SK-N-SH (cell line): ENCODE data around the gene MEIS2.

Source experiments
- EP300 ChIP-seq, 2 experiments: IDR thresholded peaks; 2 replicates each; pipeline versions ENCODE4 v1.4.0 to v1.6.1; 2012; ENCODE audit warnings: borderline replicate concordance in 1 of 2, low read depth in 1 of 2, low read length in 1 of 2
- FOXM1 ChIP-seq: IDR thresholded peaks from 2 replicates; pipeline ENCODE4 v1.4.0; 2012; ENCODE audit warnings: low read depth, mild to moderate bottlenecking
- MEF2A ChIP-seq: IDR thresholded peaks from 2 replicates; pipeline ENCODE4 v1.4.0; 2012; ENCODE audit warnings: low read depth, borderline replicate concordance
- MXI1 ChIP-seq: IDR thresholded peaks from 2 replicates; pipeline ENCODE4 v1.6.1; 2012; ENCODE audit warnings: mild to moderate bottlenecking, low read depth, low read length, improper control_type of control experiment
- RAD21 ChIP-seq: IDR thresholded peaks from 2 replicates; pipeline ENCODE4 v1.6.1; 2012; ENCODE audit warnings: mild to moderate bottlenecking, low read length
- RFX5 ChIP-seq: IDR thresholded peaks from 2 replicates; pipeline ENCODE4 v1.6.1; 2012; ENCODE audit warnings: mild to moderate bottlenecking, improper control_type of control experiment, low read length
- SIN3A ChIP-seq: IDR thresholded peaks from 2 replicates; pipeline ENCODE4 v1.6.1; 2012; ENCODE audit warnings: low read depth, mild to moderate bottlenecking, low read length, moderate library complexity, borderline replicate concordance
- TAF1 ChIP-seq: IDR thresholded peaks from 2 replicates; pipeline ENCODE4 v1.6.1; 2012; ENCODE audit warnings: low read depth, mild to moderate bottlenecking, low read length, moderate library complexity, borderline replicate concordance
- TCF12 ChIP-seq: IDR thresholded peaks from 2 replicates; pipeline ENCODE4 v1.4.0; 2012
- TEAD4 ChIP-seq: IDR thresholded peaks from 2 replicates; pipeline ENCODE4 v1.4.0; 2012; ENCODE audit warnings: mild to moderate bottlenecking, borderline replicate concordance; ENCODE audit not compliant: insufficient read depth
- TF ChIP-seq, protein P1 (sequence below): fragments of 200-600 bp; sonication (generic); IDR thresholded peaks from 2 replicates; pipeline ENCODE4 v1.6.1; 2017; ENCODE audit warnings: antibody characterized with exemption, mild to moderate bottlenecking, moderate library complexity
- TF ChIP-seq, protein P2 (sequence below): IDR thresholded peaks from 2 replicates; pipeline ENCODE4 v1.6.1; 2012; ENCODE audit warnings: mild to moderate bottlenecking, low read depth, low read length, moderate library complexity
- TF ChIP-seq, protein P3 (sequence below): IDR thresholded peaks from 2 replicates; pipeline ENCODE4 v1.4.0; 2012; ENCODE audit warnings: low read depth, borderline replicate concordance
- TF ChIP-seq, protein P4 (sequence below): IDR thresholded peaks from 2 replicates; pipeline ENCODE4; 2012

DNA sequence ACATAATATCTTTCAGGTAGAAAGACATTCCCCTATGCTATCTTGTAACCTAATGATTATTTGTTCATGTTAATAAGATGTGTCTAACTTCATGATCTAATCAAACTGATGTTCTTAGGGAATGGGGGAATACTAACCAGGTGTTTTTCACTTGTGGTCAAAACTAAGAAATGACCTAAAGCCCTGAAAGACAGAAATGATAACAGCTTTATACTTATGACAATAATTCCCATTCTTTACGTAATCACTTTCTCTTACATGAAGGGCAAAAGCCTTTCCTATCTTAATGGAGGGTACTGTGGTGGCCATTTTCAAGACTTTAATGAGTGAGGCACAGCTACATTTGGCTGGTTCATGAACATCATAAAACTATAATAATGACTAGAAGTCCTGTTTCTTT lies 33.9 kb upstream of the MEIS2 start:
- TF ChIP-seq RAD21 = no peak
- TF ChIP-seq, protein P1, sequence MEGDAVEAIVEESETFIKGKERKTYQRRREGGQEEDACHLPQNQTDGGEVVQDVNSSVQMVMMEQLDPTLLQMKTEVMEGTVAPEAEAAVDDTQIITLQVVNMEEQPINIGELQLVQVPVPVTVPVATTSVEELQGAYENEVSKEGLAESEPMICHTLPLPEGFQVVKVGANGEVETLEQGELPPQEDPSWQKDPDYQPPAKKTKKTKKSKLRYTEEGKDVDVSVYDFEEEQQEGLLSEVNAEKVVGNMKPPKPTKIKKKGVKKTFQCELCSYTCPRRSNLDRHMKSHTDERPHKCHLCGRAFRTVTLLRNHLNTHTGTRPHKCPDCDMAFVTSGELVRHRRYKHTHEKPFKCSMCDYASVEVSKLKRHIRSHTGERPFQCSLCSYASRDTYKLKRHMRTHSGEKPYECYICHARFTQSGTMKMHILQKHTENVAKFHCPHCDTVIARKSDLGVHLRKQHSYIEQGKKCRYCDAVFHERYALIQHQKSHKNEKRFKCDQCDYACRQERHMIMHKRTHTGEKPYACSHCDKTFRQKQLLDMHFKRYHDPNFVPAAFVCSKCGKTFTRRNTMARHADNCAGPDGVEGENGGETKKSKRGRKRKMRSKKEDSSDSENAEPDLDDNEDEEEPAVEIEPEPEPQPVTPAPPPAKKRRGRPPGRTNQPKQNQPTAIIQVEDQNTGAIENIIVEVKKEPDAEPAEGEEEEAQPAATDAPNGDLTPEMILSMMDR = no peak
- no peak for TF ChIP-seq TAF1
- no peak for TF ChIP-seq EP300 (IDR thresholded peaks at IDR 0.05; ENCODE audit: borderline replicate concordance in 1 of 2, low read depth in 1 of 2, low read length in 1 of 2)
- no peak for TF ChIP-seq RFX5
- TF ChIP-seq MXI1 = no peak
- no peak for TF ChIP-seq MEF2A
- TF ChIP-seq, protein P2, sequence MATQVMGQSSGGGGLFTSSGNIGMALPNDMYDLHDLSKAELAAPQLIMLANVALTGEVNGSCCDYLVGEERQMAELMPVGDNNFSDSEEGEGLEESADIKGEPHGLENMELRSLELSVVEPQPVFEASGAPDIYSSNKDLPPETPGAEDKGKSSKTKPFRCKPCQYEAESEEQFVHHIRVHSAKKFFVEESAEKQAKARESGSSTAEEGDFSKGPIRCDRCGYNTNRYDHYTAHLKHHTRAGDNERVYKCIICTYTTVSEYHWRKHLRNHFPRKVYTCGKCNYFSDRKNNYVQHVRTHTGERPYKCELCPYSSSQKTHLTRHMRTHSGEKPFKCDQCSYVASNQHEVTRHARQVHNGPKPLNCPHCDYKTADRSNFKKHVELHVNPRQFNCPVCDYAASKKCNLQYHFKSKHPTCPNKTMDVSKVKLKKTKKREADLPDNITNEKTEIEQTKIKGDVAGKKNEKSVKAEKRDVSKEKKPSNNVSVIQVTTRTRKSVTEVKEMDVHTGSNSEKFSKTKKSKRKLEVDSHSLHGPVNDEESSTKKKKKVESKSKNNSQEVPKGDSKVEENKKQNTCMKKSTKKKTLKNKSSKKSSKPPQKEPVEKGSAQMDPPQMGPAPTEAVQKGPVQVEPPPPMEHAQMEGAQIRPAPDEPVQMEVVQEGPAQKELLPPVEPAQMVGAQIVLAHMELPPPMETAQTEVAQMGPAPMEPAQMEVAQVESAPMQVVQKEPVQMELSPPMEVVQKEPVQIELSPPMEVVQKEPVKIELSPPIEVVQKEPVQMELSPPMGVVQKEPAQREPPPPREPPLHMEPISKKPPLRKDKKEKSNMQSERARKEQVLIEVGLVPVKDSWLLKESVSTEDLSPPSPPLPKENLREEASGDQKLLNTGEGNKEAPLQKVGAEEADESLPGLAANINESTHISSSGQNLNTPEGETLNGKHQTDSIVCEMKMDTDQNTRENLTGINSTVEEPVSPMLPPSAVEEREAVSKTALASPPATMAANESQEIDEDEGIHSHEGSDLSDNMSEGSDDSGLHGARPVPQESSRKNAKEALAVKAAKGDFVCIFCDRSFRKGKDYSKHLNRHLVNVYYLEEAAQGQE = no peak
- TF ChIP-seq SIN3A = no peak
- no peak for TF ChIP-seq TCF12
- TF ChIP-seq FOXM1 = no peak
- TF ChIP-seq, protein P3, sequence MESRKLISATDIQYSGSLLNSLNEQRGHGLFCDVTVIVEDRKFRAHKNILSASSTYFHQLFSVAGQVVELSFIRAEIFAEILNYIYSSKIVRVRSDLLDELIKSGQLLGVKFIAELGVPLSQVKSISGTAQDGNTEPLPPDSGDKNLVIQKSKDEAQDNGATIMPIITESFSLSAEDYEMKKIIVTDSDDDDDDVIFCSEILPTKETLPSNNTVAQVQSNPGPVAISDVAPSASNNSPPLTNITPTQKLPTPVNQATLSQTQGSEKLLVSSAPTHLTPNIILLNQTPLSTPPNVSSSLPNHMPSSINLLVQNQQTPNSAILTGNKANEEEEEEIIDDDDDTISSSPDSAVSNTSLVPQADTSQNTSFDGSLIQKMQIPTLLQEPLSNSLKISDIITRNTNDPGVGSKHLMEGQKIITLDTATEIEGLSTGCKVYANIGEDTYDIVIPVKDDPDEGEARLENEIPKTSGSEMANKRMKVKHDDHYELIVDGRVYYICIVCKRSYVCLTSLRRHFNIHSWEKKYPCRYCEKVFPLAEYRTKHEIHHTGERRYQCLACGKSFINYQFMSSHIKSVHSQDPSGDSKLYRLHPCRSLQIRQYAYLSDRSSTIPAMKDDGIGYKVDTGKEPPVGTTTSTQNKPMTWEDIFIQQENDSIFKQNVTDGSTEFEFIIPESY = no peak
- TF ChIP-seq TEAD4 = no peak
- TF ChIP-seq, protein P4, sequence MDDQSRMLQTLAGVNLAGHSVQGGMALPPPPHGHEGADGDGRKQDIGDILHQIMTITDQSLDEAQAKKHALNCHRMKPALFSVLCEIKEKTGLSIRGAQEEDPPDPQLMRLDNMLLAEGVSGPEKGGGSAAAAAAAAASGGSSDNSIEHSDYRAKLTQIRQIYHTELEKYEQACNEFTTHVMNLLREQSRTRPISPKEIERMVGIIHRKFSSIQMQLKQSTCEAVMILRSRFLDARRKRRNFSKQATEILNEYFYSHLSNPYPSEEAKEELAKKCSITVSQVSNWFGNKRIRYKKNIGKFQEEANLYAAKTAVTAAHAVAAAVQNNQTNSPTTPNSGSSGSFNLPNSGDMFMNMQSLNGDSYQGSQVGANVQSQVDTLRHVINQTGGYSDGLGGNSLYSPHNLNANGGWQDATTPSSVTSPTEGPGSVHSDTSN = no peak
